B cell (primary cell): ENCODE results near the gene DCDC2B. TPM values are rescaled to one million over a fixed set of nuclear protein-coding genes. Genes with fewer than 3 reads are reported as not detected.

ENCODE experiments used
- ATAC-seq: fragments of 200-7000 bp; cut with Tn5 transposase; one replicate; pipeline ENCODE4 v1.10.0; 2021; ENCODE audit warnings: low read depth, mild to moderate bottlenecking, moderate number of reproducible peaks, moderate library complexity
- CTCF ChIA-PET: fragments of 350-600 bp; sonication (Branson Sonifier 250); formaldehyde crosslinking; loops from one replicate; lab custom pipeline; 2021; ENCODE audit warnings: antibody characterized with exemption, inconsistent platforms; lab: Charles Lee
- POLR2A ChIA-PET: fragments of 350-600 bp; sonication (Branson Sonifier 250); formaldehyde crosslinking; loops from one replicate; lab custom pipeline; 2021; ENCODE audit warnings: antibody characterized with exemption; lab: Charles Lee
- DNase-seq: peaks from one replicate; pipeline ENCODE4 v3.0.0; 2013
- H2AFZ ChIP-seq: 2 replicates; pipeline ENCODE4 v1.6.1; 2012; ENCODE audit warnings: mild to moderate bottlenecking, low read depth, low read length; ENCODE audit not compliant: insufficient read depth, poor library complexity, severe bottlenecking
- H3K27ac ChIP-seq, 2 donors: 1 replicate in 1 of 2; 2 replicates in 1 of 2; pipeline ENCODE4 v1.5.1; 2012 to 2013; ENCODE audit warnings: low read length in 2 of 2, mild to moderate bottlenecking in 2 of 2, moderate library complexity in 1 of 2
- H3K27me3 ChIP-seq, 4 experiments: fragments of 200-600 bp in 1 of 4; sonication (generic) in 1 of 4; replicated peaks in 1 of 4; 1 replicate in 2 of 4; 2 replicates in 2 of 4; pipeline versions ENCODE4 v1.6.1 to v1.7.0; 2013 to 2016; ENCODE audit warnings: low read length in 3 of 4, mild to moderate bottlenecking in 2 of 4, mixed read lengths in 1 of 4, moderate library complexity in 1 of 4; ENCODE audit not compliant: insufficient read depth in 4 of 4, control insufficient read depth in 3 of 4; ENCODE audit errors: control extremely low read depth in 1 of 4
- H3K36me3 ChIP-seq, 2 experiments: replicated peaks in 1 of 2; 1 replicate in 1 of 2; 2 replicates in 1 of 2; pipeline versions ENCODE4 v1.6.1 to v1.7.1; 2013; ENCODE audit warnings: low read length in 1 of 2; ENCODE audit not compliant: insufficient read depth in 2 of 2, control insufficient read depth in 1 of 2; ENCODE audit errors: control extremely low read depth in 1 of 2, extremely low read depth in 1 of 2
- H3K4me1 ChIP-seq, 2 donors: fragments of 200-600 bp in 1 of 2; sonication (generic) in 1 of 2; 1 replicate in 1 of 2; 2 replicates in 1 of 2; pipeline versions ENCODE4 v1.5.1 to v1.6.1; 2013 to 2017; ENCODE audit warnings: low read length in 2 of 2; ENCODE audit not compliant: control insufficient read depth in 2 of 2, insufficient read depth in 2 of 2
- H3K4me2 ChIP-seq: replicated peaks from 2 replicates; pipeline ENCODE3; 2012; ENCODE audit warnings: mild to moderate bottlenecking, low read depth, low read length; ENCODE audit not compliant: poor library complexity, severe bottlenecking
- H3K4me3 ChIP-seq, 5 experiments: fragments of 200-600 bp in 1 of 5; sonication (generic) in 1 of 5; 1 replicate in 3 of 5; 2 replicates in 2 of 5; pipeline versions ENCODE4 v1.5.1 to v1.7.0; 2011 to 2016; ENCODE audit warnings: low read length in 4 of 5, mild to moderate bottlenecking in 4 of 5, low read depth in 2 of 5, control low read depth in 1 of 5, moderate library complexity in 1 of 5; ENCODE audit not compliant: insufficient read depth in 1 of 5; ENCODE audit errors: control extremely low read depth in 1 of 5, extremely low read depth in 1 of 5
- H3K79me2 ChIP-seq: fragments of 200-600 bp; sonication (generic); one replicate; pipeline ENCODE4 v1.6.0; 2016; ENCODE audit warnings: low read length; ENCODE audit not compliant: control insufficient read depth, insufficient read depth
- H3K9ac ChIP-seq: fragments of 200-600 bp; sonication (generic); 2 replicates; pipeline ENCODE4 v1.6.1; 2017; ENCODE audit warnings: mild to moderate bottlenecking, low read length, moderate library complexity
- H3K9me3 ChIP-seq, 3 donors: one replicate each; pipeline versions ENCODE4 v1.6.1 to v1.7.1; 2013; ENCODE audit warnings: low read length in 2 of 3; ENCODE audit not compliant: control insufficient read depth in 2 of 3, insufficient read depth in 1 of 3; ENCODE audit errors: control extremely low read depth in 1 of 3
- H4K20me1 ChIP-seq: 2 replicates; pipeline ENCODE4 v1.6.0; 2012; ENCODE audit warnings: mild to moderate bottlenecking, low read length; ENCODE audit not compliant: insufficient read depth, control insufficient read depth, poor library complexity, severe bottlenecking
- H3K27ac Mint-ChIP-seq: one replicate; pipeline ENCODE4 v1.8.0; 2021; ENCODE audit warnings: mixed read lengths
- H3K27me3 Mint-ChIP-seq: one replicate; pipeline ENCODE4 v1.8.0; 2021; ENCODE audit warnings: mixed read lengths
- H3K4me1 Mint-ChIP-seq: one replicate; pipeline ENCODE4 v1.8.0; 2021; ENCODE audit warnings: mixed read lengths
- H3K4me3 Mint-ChIP-seq: one replicate; pipeline ENCODE4 v1.8.0; 2021; ENCODE audit warnings: mixed read lengths
- H3K9me3 Mint-ChIP-seq: one replicate; pipeline ENCODE4 v1.8.0; 2022; ENCODE audit warnings: mixed read lengths; ENCODE audit not compliant: insufficient read depth
- EZH2 ChIP-seq: IDR thresholded peaks from 2 replicates; pipeline ENCODE4 v1.6.1; 2012; ENCODE audit warnings: borderline replicate concordance, low read depth, mild to moderate bottlenecking, moderate library complexity, low read length; ENCODE audit not compliant: insufficient read depth, poor library complexity, severe bottlenecking
- WGBS: methylation state at CpG from one replicate; pipeline ENCODE4 v1.1.5; 2013; ENCODE audit warnings: missing lambda C conversion rate; ENCODE audit not compliant: insufficient coverage; 5-methylcytosine and 5-hydroxymethylcytosine counted together
- intact Hi-C: fragments of 100-400 bp; cut with micrococcal nuclease; formaldehyde crosslinking; loops from one replicate; pipeline ENCODE4 v1.10.0; 2022
- polyA plus RNA-seq: library from polyadenylated mRNA; depleted of rRNA; stranded (reverse); fragments of >200 nt; gene quantifications from 2 replicates; pipeline ENCODE4 v1.2.3, GENCODE V29; 2012
- total RNA-seq, 2 donors: library from RNA; stranded (reverse); fragments of 120-200 nt in 1 of 2; gene quantifications; 1 replicate in 1 of 2; 2 replicates in 1 of 2; pipeline versions ENCODE4 v1.2.3 to v1.2.4, GENCODE V29; 2013 to 2022
- TF ChIP-seq, protein P1 (sequence below): fragments of 200-600 bp; IDR thresholded peaks from one replicate; pipeline ENCODE4 v1.8.0; 2022; ENCODE audit warnings: antibody characterized with exemption, mild to moderate bottlenecking

Gene DCDC2B
- total and polyA plus RNA-seq, 2 donors (not counting 1 experiment from before 2014, with no cell fraction given) = not detected

DNA sequence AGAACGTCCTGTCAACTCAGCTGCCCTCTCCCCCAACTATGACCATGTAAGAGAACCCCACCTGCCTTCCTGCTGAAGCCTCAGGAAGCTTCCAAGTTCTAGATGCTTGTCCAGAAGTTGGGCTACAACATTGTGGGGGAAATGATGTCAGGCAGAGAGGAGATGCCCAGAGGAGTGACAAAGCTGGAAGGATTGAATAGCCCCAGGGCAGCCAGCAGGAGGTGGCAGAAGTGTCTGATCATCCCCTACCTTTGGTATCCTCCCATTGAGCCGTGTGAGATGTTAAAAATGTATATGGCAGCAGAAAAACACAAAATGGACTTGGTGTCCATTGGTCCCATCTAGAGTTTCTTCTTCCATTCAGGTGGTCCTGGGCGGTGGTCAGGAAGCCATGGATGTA is 19.9 kb downstream of the DCDC2B start:
- Histone ChIP-seq H3K4me2 (no peak overlapping the region), H3K4me3 (no peak overlapping the region), H3K79me2 (peaks cover 12% of the 10 kb centered on the region), H3K27ac (no peak overlapping the region), H3K9ac (no peak overlapping the region), H3K4me1 (peaks cover 2 to 3% of the 10 kb centered on the region in 2 donors), H3K36me3 (peaks cover 6 to 68% of the 10 kb centered on the region in 2 experiments), H4K20me1 (peaks cover 5% of the 10 kb centered on the region), H3K9me3 (no peaks in the 10 kb centered on the region), H3K27me3 (no peaks in the 10 kb centered on the region), H2AFZ (no peak overlapping the region)
- DNase-seq (no peak), ATAC-seq (no peak)
- Mint-ChIP-seq H3K9me3 (no peaks in the 10 kb centered on the region), H3K4me1 (peaks cover 8% of the 10 kb centered on the region), H3K4me3 (no peak overlapping the region), H3K27me3 (no peaks in the 10 kb centered on the region), H3K27ac (no peak overlapping the region)
- 100% methylated on average over 1 of the region's 3 CpGs for WGBS
- intact Hi-C loops = no loop called here
- ChIA-PET POLR2A (interaction anchor here (0.6 kb wide), 1 partner anchor 121 kb away, joined by 7 read pairs; no protein-coding TSS in a partner anchor), CTCF (interaction anchor here (0.5 to 3.9 kb wide), 5 partner anchors 13 to 142 kb away, joined by 3 to 14 read pairs (median 5); partner anchors contain the start of gene HDAC1)
- no peak for TF ChIP-seq EZH2
- TF ChIP-seq, protein P1, sequence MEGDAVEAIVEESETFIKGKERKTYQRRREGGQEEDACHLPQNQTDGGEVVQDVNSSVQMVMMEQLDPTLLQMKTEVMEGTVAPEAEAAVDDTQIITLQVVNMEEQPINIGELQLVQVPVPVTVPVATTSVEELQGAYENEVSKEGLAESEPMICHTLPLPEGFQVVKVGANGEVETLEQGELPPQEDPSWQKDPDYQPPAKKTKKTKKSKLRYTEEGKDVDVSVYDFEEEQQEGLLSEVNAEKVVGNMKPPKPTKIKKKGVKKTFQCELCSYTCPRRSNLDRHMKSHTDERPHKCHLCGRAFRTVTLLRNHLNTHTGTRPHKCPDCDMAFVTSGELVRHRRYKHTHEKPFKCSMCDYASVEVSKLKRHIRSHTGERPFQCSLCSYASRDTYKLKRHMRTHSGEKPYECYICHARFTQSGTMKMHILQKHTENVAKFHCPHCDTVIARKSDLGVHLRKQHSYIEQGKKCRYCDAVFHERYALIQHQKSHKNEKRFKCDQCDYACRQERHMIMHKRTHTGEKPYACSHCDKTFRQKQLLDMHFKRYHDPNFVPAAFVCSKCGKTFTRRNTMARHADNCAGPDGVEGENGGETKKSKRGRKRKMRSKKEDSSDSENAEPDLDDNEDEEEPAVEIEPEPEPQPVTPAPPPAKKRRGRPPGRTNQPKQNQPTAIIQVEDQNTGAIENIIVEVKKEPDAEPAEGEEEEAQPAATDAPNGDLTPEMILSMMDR = no peak

DNA sequence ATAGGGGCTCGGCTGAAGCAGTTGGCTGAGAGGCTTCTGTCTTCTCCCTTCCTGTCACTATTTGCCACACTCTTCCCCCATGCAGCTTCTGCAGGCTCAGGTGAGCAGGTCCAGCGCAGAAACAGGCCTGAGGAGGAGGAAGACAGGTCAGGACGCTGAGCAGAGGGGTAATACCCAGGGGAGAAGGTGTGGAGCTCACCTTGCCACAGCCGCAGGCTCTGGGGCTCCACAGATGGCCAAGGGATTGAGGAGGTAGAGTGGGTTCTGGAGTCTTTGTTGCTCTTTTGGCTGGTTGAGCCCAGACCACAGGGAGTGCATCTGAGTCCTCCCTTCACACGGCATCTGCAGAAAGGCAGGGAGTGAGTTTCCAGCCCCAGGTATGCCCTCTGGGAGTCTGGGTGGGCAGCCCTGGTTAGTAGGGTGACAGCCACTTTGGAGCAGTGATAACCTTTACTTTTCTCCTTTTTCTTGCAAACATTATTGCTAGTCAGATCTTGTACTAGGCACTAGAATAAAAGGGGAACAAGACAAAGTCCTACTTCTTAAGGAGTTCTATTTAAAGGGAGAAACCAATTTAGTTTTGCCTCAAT is 23.0 kb downstream of the DCDC2B start:
- ATAC-seq = no peak
- ChIA-PET POLR2A (interaction anchor here (0.6 kb wide), 1 partner anchor 207 kb away, joined by 5 read pairs; no protein-coding TSS in a partner anchor), CTCF (interaction anchor here (1.4 kb wide), 1 partner anchor 86 kb away, joined by 3 read pairs; no protein-coding TSS in a partner anchor)
- no peak for DNase-seq
- Histone ChIP-seq H3K27ac (no peak overlapping the region), H3K36me3 (peaks cover 9 to 47% of the 10 kb centered on the region in 2 experiments), H3K4me3 (no peak overlapping the region), H3K4me2 (no peak overlapping the region), H2AFZ (no peak overlapping the region), H3K4me1 (no peaks in the 10 kb centered on the region), H4K20me1 (no peaks in the 10 kb centered on the region), H3K9ac (no peak overlapping the region), H3K27me3 (no peaks in the 10 kb centered on the region), H3K9me3 (no peaks in the 10 kb centered on the region), H3K79me2 (no peaks in the 10 kb centered on the region)
- Mint-ChIP-seq H3K27ac (no peak overlapping the region), H3K9me3 (no peaks in the 10 kb centered on the region), H3K4me3 (no peak overlapping the region), H3K27me3 (no peaks in the 10 kb centered on the region), H3K4me1 (peaks cover 1% of the 10 kb centered on the region)
- no peak for TF ChIP-seq EZH2
- TF ChIP-seq, protein P1 = no peak
- intact Hi-C loops = no loop called here
- WGBS = 94% methylated on average over 3 of the region's 5 CpGs
